ENCODE measurements around the gene EXOSC2.

EXOSC2 gene, protein sequence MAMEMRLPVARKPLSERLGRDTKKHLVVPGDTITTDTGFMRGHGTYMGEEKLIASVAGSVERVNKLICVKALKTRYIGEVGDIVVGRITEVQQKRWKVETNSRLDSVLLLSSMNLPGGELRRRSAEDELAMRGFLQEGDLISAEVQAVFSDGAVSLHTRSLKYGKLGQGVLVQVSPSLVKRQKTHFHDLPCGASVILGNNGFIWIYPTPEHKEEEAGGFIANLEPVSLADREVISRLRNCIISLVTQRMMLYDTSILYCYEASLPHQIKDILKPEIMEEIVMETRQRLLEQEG

DNA sequence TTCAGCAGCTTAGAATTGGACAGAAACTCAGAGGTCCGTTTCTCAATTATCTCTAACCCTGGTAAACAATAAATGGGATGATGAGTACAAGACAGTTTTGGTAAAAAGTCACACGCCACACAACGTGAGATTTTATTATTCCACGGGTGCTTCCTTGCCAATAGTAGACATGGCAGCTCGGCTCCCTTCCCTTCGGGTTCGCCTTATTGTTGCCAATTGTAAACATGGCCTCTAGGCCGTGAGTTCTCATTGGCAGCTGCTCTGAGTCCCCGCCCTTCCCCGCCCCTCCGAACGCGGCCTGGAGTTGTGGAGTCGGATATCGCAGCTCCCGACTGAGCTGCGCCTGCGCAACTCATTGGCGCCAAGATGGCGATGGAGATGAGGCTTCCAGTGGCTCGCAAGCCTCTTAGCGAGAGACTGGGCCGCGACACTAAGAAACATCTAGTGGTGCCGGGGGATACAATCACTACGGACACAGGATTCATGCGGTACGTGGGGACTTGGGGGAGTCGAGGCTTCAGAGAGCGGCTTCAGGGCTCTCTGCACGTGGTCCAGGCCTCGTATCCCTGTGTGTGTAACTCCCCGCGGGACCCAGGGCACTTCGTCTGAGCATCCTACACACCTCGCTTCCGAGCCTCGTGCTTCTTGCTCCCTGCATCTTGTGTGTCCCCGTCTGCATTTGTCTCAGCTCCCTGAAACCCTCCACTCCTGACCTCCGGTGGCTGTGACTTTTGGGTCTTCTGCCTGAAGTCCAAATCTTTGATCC, at the start of gene EXOSC2:
Gene EXOSC2, plus strand, starts transcription at position 355 of the 766 bp plus-strand sequence. Its CDS starts 12 bp downstream, at position 367.
- DNase-seq: peak; percentile 95

DNA sequence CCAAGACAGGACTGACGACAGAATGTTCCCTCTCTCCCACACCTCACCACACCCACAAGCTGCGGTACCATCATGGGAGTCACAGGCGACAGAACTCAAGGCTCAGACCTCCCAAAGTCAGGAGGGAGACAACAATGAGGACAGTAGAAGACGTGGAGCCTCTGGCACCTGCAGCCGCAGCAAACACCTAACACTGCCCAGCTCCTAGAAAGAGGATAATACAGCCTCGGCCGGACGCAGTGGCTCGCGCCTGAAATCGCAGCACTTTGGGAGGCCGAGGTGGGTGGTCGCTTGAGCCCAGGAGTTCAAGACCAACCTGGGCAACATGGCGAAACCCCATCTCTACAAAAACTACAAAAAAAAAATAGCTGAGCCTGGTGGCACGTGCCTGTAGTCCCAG, 42.4 kb upstream of the EXOSC2 start:
- no peak for DNase-seq

DNA sequence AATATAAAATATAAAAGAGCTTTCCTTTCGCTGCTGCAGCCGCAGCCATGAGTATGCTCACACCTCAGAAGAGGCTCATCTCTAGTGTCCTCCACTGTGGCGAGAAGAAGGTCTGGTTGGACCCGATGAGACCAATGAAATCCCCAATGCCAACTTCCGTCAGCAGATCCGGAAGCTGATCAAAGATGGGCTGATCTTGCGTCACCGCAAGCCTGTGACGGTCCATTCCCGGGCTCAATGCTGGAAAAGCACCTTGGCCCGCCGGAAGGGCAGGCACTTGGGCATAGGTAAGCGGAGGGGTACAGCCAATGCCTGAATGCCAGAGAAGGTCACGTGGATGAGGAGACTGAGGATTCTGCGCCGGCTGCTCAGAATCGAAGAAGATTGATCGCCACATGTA, 41.8 kb upstream of the EXOSC2 start:
- no peak for DNase-seq

DNA sequence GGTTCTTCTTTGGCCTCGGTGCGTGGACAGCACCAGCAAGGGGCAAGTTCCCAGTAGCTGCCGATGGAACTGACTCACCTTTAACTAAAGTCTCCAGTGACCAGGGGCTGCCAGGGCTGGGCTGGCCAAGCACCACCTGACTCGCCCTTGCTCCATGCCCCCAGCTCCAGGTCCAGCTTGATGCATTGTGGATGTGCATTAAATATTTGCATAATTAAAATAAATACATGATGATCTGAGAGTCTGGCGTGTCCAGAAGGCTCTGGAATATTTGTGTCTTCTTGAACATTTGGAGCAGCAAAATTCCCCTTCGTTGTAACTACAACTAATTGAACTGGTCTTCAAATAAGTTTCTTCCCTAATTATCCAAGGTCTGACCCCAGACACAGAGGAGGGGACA, 38.7 kb upstream of the EXOSC2 start:
- DNase-seq: no peak

DNA sequence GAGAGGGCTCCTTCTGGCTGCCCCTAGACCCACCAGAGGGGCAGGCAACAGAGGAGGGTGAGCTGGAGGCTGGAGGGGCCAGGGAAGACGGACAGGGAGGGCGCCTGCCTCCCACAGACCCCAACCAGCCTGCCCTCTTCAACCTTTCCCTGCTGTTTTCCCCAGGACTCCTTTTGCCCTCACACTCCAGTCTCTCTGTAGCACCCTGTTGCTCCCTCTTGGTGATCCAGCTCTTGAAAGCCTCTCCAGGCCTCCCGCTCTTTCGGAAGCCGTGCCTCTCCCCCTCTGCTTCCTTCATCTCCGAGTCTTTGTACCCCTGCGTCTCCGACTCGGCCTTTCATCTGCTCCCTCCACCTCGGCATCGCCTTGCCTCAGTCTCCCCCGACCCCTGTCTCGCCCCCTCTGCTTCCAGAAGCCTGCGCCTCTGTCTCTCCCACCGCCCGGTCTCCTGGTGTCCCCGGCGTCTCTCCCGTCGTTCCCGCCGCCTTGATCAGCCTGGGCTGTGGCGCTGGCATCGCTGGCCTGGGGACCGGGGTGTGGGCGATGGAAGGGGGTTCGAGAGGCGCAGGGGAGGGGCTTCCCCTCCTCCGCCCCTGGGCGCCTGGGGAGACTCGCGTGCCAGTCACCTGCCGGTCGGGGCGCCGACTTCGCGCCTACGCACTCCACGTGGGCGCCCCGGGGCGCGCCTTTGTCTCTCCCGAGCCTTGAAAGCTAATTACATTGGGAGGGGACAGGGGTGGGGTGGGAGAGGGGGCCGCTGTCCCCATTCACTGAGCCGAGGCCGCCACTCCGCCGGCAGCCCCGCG, 34.5 kb upstream of the EXOSC2 start:
- no peak for DNase-seq

DNA sequence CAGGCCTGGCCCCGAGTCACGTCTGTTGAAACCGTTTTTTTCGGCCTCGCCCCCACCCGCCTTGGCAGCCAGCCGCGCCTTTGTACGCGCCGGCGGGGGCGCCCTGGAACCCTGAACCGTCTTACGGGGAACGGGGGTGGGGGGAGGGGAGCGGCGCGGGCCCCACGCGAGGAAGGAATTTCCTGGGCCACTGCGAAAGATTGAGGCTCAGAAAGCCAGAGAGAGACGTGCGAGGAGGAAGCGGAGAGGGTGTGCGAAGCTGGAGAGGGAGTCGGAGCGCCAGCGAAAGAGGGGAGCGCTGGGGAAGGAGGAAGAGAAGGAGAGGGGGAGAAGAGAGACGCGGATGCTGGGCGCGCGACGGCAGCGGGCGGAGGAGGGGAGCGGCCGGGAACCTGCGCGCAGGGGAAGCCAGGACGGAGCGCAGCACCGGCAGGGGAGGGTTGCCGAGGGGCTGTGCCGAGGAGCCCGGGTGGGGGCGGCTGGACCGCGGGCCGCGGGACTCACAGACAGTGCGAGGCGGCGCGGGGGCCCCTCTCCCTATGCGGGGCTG, 33.8 kb upstream of the EXOSC2 start:
- DNase-seq: no peak

DNA sequence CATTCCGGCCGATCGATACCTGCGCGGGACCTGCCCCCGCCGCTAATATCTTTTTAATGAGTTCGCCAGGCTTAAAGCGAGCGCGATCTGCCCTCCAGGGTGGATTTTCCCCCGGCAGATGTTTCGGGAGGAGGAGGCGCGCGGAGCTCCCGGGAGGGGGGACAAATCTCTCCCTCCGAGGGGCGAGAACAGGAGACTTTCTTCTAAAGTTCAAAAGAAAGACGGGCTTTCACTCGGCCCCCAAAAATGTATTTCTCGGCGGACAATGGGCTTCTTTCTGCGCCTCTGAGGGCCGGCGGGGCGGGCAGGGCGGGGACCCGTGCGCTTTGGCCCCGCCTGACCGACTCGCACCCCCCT, 33.3 kb upstream of the EXOSC2 start:
- DNase-seq: no peak

DNA sequence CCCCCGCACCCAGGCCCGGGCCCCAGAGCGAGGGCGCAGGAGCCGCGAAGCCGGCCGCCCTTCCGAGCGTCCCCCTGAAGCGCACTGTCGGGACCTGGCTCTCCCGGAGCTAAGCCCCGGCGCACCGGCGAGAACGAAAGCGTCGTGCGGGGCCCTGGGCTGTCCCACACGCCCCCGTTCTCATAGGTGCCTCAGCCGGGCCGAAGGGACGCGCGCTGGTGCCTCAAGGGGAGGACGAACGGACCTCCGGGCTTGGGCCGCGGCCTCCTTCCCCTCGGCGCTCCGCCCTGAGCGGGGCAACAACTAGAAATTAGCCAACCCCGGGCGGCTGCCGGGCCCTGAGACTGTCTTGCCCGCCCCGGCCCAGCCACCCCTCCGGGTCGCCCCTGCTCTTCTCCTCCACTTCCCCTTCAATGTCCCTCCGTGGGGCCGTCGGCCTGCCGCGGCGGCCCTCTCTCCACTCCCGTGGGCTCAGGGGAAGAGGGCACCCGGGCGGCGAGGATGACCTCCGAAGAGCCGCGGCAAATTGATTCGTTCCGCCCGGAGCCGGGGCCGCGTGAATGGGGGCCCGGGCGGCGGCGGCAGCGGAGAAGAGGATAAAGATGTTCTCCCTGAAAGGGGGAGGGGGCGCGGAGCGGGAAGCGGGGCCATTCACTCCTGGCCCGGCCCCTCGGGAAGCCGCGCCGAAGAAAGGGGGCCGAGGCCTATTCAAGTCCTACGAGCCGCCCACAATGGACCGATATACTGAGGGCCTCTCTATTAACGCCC, 32.7 kb upstream of the EXOSC2 start:
- no peak for DNase-seq

DNA sequence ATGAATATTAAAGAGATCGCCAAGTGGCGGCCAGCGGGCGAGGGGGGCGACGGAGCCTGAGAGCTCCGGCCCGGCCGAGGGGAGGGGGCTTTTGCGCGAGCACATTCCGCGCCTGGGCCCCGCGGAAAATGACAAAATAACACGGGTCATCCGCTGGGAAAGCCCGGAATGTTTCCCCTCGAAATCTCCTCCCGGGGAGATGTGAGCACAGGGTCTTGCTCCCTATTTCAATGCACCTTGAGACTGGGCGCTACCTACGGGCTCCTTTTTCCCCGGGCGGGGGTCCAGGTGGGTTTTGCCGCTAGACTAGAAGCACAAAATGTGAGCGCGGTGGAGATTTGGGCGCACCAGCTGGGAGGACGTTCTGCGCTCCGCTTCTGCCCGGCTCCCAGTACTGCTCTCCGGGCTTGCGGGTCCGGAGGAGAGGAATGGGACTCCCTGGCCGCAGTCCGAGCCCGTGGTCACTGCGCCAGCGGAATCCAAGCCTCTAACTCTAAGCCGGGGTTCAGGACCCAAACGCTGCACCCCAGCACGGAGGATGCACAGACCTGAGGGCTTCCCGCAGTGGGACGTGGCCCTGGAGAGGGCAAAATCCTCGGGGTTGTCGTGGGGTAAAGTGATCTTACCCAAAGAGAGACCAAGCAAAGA, 32.0 kb upstream of the EXOSC2 start:
- DNase-seq: no peak

DNA sequence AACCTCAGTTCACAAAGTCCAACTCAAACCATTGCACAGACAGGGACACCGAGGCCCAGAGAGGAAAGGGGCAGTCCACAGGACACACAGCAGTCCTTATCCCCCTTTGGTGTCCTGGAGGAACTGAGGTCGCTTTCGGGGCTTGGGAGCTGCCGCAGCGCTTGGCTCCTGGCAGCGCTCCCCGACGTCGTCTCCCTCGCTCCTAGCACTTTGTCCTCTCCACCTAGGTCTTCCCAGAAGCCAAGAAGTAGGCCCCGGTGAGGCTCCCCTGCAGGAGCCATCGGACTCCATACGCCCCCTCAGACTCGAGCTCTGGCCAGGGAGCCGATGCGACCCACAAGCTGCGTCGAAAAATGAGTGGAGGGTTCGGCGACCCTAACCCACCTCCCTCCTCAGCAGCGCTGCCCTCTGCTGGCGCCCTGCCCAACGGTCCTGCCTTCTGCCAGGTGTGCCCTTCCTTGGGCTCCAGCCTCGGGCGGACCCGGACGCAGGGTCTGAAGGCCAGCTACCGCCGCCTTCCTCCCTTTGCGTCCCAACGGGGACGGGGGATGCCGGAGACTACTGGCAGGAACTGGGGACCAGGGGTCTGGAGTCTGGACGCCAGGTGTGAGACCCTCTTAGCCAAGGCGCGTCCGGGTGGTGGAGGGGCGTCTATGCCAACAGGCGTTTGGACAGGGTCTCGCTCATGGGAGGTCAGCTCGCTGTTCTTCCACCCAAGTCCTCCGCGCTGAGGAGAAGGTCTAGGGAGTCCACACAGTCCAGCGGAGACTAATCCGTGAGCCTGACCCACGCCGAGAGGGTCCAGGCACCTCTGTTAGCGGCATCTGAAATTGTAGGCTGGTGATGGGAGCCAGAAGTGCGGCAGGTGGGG, 31.2 kb upstream of the EXOSC2 start:
- no peak for DNase-seq

DNA sequence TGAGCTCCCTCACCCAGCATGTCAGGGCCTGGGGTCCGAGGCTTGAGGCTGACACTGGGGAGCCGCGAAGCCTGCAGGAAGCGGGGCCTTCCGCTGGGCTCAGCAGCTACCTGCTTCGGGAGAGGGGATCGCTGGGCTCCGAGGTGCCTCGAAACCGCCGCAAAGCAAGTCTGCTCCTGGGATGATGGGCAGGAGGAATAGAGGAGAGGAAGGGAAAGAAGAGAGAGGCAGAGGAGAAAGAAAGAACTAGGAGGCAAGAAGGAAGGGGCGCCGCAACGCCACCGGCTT, 30.7 kb upstream of the EXOSC2 start:
- no peak for DNase-seq

DNA sequence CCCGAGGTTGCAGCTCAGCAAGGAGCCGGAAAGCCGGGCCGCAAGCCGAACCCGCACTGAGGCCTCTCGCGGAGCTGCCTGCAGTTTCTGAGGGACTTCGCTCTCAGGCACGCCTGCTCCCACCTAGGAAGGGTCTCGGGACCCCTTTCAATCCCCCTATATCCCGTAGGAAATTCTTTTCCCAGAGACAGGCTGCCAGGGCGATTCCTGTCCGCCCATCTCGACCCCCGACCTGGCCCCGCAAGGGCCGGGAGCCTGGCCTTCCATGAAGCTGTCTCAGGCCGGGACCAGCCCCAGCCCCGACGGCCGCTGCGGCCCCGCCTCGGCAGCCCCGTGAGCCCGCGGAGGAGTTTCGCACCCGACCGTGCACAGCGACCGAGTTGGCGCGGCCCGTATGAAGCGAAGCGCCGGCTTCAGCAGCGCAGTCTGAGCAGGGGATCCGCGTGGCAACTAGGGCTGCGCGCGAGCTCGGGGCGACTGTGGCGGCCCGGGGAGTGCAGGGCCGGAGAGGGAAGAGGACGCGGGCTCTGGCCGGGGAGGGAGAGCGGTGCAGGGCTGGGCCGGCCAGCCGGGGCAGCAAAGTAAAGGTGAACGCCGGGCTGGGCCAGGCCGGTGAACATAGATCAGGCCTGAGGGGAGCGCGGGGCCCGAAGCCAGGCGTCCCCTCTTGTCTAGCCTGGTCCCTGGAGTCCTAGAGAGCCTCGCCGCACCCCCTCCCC, 30.2 kb upstream of the EXOSC2 start:
- no peak for DNase-seq

DNA sequence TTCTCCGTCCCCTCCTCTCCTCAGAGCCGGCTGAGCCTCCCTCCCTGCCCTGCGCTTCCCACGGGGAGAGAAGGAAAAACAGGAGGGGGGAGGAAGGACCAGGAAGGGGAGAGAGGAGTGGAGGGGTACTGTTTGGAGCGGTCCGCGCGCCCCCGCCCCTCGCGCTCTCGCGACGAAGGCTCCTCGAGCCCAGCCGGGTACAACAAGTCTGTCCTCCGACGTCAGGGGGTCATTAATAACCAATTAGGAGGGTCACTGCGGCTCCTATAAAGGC, 29.7 kb upstream of the EXOSC2 start:
- DNase-seq: no peak

DNA sequence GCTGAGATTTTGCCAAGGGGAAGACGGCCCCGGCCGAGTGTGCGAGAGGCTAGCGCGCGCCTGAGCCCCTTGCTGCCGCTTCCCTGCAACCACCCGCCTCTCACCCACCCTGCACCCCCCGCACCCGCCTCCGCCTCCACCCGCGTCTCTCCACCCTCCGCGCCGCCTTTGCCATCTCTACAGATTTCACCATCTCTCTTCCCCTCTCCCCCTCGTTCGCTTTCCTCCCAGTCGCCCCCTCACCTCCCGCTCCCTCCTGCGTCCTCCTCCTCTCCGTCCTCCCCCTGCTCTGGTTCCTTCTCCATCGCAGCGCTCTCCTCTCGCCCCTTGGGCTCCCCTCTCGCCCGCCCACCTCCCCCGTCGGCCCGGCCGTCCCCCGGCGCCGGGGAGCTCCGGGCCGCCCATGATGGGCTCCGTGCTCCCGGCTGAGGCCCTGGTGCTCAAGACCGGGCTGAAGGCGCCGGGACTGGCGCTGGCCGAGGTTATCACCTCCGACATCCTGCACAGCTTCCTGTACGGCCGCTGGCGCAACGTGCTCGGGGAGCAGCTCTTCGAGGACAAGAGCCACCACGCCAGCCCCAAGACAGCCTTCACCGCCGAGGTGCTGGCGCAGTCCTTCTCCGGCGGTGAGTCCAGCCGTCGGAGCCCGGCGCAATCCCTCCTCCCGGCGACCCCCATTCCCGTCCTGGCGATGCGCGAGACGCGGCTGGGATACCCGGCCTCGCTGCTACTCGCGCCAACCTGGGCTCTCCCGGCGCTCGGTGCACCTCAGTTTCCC, 29.1 kb upstream of the EXOSC2 start, which contains the start of gene PRDM12:
Gene PRDM12, plus strand, starts transcription at position 344 of the 778 bp plus-strand sequence. Its CDS starts 60 bp downstream, at position 404.
- no peak for DNase-seq

DNA sequence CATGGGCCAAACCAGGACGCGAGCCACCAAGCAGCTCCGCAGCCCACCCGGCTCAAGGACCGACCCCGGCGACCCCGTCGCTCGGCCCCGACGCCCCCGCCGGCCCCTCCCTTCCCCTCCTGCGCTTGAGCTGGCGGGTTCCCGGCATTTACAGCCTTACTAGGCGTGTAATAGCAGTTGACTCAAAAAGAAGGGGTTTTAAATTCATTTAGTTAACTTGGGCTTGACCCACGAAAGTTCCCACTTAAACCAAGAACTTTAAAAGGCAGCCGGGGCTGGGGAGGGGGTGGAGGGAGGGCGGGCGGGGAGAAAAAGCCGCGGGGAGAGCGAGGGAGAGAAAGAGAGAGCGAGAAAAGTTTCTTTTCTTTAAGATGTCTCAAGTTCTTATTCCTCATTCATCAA, 28.6 kb upstream of the EXOSC2 start:
- DNase-seq: no peak

DNA sequence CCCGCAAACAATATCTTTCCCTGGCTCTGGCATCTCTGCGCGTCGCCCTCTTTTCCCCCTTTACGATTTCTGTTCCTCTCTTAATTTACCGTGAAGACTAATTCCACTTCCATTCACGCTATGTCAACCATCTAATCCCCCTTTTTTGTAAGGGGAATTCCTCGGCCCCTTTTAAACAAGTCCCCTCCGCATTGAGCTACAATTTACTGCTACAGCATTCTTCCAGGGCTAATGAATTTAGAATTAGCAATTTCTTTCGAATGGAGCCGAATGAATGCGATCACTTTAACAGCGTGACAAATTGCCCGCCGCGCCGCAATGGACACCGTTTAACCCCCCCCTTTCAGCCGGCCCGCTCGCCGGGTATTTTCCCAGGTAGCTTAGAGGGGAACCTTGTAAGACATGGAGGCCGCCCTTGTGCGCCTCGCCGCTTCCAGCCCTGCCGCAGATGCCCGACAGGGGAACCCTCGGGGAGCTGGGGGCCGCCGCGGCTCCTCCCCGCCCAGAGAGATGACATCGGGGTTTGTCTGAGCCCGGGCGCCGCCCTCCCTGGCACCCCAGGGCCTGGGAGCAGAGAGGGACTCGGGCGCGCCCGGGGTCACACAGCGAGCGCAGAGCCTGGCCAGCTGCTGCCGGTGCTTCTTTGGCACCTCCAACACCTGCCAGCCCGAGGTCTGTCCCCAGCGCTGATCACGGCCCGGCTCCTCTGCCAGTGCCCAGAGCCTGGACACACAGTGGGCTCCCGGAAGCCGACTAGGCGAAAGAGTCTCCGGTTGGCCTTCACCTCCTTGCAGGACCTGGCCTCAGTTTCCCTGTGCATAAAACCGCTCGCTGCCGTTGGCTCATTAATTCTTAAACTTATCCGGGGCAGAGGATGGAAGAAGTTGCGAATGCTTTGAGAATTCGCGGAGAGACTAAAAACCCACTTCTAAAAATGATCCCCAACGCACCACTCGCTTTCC, 27.9 kb upstream of the EXOSC2 start:
- no peak for DNase-seq

DNA sequence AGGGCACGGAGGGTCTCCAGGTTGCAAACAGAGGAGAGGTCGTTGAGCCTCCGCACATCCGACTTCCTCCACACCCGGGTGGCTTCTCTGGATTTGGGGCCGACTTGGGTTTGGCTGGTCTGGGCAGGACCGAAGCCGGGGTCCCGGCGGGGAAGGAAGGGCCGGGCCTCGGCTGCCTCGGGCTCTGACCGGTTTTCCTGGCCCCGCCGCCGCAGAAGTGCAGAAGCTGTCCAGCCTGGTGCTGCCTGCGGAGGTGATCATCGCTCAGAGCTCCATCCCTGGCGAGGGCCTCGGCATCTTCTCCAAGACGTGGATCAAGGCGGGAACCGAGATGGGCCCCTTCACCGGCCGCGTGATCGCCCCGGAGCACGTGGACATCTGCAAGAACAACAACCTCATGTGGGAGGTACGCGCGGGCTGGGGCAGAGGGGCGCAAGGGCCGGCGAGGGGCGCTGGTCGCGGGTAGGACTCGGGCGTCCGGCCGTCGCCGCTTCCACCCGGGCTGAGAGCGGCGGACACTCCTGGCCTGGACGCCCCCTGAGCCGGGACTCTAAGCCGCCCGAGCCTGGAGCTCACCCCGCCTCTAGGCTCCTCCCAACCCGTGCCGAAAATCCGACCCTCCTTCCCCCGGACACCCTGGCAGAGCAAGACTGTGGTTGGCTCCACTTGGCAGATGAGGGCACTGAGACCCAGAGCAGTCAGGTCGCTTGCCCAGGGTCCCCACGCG, 27.0 kb upstream of the EXOSC2 start:
- no peak for DNase-seq

DNA sequence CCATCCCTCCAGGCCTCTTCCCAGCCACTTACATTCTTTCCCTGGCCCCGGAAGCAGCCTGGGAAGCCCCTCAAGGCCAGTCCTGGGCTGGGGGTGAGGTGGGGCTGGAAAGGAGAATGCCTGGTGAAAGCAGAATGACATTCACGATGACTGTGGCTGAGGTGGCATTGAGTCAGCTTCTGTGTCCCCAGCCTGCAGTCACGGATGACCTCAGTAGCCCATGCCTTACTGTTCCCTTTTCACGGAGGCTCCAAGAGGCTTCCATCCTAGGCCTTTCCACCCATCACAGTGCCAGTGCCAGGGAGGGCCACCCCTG, 26.5 kb upstream of the EXOSC2 start:
- no peak for DNase-seq
